Measurements from ENCODE around the gene RPRD1A.

- TF ChIP-seq POLR2A (IDR thresholded peaks at IDR 0.05; ENCODE audit: low read depth, low read length) = no peak
- TF ChIP-seq CTCF (conservative IDR thresholded peaks at IDR 0.05; ENCODE audit: low read depth, low read length) = no peak
- TF ChIP-seq MXI1 (IDR thresholded peaks at IDR 0.05; ENCODE audit: borderline replicate concordance, low read depth, low read length) = no peak
- no peak for TF ChIP-seq RAD21 (IDR thresholded peaks at IDR 0.05; ENCODE audit: low read length)
- TF ChIP-seq SMC3 (IDR thresholded peaks at IDR 0.05; ENCODE audit: low read depth, low read length) = no peak
- peak; percentile 38; the same call in 1 of the 2 replicates for TF ChIP-seq FOS (IDR thresholded peaks at IDR 0.05; ENCODE audit: low read depth, low read length)
- TF ChIP-seq BHLHE40 (IDR thresholded peaks at IDR 0.05; ENCODE audit: low read depth, low read length) = no peak
These were observed 83.5 kb downstream of the RPRD1A start for GRCh38 chr18:35983818-35984217.

Data from IMR-90 (cell line).